ENCODE results near the gene AK8. TPM values are rescaled to one million over a fixed set of nuclear protein-coding genes. Genes with fewer than 3 reads are reported as not detected.

The AK8 gene
- total and polyA plus RNA-seq, 12 donors = 0.09 to 1.0 (median 0.21) TPM; not detected in 6

DNA sequence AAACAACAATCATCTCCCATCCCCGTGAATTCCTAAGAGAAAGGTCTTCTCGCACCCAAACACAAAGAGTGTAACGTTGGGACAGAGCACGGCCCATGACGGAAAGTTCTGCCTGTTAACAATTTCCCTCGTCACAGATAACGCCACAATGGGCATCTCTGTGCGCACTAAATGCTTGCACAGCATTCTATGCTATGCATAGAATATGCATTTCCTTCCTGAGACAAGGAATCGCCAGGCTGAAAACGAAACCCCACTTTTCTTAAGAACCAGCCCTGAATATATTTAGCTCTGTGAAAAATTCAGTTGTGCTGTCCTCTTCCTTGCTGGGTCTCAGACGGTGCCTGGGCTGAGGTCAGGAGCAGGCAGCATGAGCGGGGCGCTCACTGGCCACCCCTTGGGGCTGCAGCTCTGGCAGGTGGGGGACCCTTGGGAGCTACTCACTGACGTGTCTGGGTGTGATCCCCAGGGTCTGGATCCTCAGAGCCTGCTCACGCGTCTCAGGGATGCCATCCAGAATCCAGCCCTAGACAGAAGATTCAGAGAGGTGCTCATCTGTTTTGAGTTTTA is 49.8 kb downstream of the AK8 start:
- Histone ChIP-seq H3K27ac (no peak overlapping the region), H3K27me3 (peaks cover 0 to 13% (median 0%) of the 10 kb centered on the region in 7 donors), H3K9me3 (no peaks in the 10 kb centered on the region), H3K36me3 (no peaks in the 10 kb centered on the region), H3K4me1 (no peaks in the 10 kb centered on the region), H3K4me3 (no peak overlapping the region)
- DNase-seq = no peak
- no peak for TF ChIP-seq CTCF (IDR thresholded peaks at IDR 0.05)
- no peak for ATAC-seq
- 65 to 69% methylated on average over 16 of the region's 16 CpGs for WGBS, 2 donors
- intact Hi-C loops (cut with DNase I) = no loop called here

DNA sequence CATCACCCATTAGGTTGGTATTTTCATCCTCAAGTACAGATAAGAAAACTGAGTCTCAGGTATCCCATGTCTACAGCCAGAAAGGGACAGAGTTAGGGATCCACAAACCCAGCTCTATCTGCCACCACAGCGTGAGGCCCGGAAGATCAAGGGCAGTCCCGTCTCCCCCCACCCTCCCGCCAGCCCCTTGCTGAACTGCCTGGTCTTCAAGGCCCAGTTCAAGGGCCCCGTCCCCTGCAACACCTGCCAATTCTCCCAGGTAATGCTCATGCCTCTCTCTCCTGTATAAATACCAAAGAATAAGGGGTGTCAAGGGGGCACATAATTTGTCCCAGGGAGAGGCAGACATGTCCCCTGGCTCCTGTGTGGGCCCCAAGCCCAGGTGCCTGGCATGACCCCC is 50.7 kb downstream of the AK8 start:
- no peak for ATAC-seq
- no peak for TF ChIP-seq CTCF (IDR thresholded peaks at IDR 0.05)
- H3K36me3 ChIP-seq = no peaks in the 10 kb centered on the region
- no peaks in the 10 kb centered on the region for H3K4me1 ChIP-seq
- H3K27me3 ChIP-seq = peaks cover 0 to 13% (median 0%) of the 10 kb centered on the region in 7 donors
- DNase-seq = no peak
- intact Hi-C loops (cut with DNase I) = no loop called here
- H3K4me3 ChIP-seq = no peak overlapping the region
- H3K9me3 ChIP-seq = no peaks in the 10 kb centered on the region
- WGBS, 2 donors = 92 to 95% methylated on average over 5 of the region's 5 CpGs
- H3K27ac ChIP-seq = no peak overlapping the region

GRCh38 chr9:132826621-132827365 is 51.3 kb downstream of the AK8 start:
- intact Hi-C loops (cut with DNase I) = no loop called here
- Histone ChIP-seq H3K27me3 (peaks cover 0 to 13% (median 0%) of the 10 kb centered on the region in 7 donors), H3K4me3 (no peak overlapping the region), H3K9me3 (no peaks in the 10 kb centered on the region), H3K27ac (no peak overlapping the region), H3K36me3 (no peaks in the 10 kb centered on the region), H3K4me1 (no peaks in the 10 kb centered on the region)
- ATAC-seq (no peak), DNase-seq (no peak)
- WGBS, 2 donors = 84 to 87% methylated on average over 13 of the region's 13 CpGs
- no peak for TF ChIP-seq CTCF (IDR thresholded peaks at IDR 0.05)

DNA sequence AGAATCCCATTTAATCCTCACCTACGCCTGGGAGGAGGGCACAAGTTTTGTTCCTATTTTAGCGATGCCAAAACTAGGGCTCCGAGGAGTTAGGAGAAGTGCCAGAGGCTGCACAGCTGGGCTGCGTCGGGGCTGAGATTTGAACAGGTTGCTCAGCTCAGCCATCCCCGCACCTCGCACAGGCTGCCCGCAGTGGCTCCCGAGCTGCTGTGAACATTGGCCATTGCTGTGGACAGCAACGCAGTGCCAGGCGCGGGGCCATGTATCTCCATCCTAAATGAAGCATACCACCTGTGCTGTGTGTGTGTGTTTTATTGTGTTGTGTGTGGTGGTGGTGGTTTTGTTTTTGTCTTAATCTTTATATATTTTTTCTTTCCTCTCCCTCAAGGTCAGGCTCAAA is 52.0 kb downstream of the AK8 start:
- intact Hi-C loops (cut with DNase I) = no loop called here
- Histone ChIP-seq H3K36me3 (no peaks in the 10 kb centered on the region), H3K9me3 (no peaks in the 10 kb centered on the region), H3K4me1 (no peaks in the 10 kb centered on the region), H3K4me3 (no peak overlapping the region), H3K27me3 (peaks cover 0 to 11% (median 0%) of the 10 kb centered on the region in 7 donors), H3K27ac (no peak overlapping the region)
- no peak for TF ChIP-seq CTCF (IDR thresholded peaks at IDR 0.05)
- DNase-seq = no peak
- ATAC-seq = no peak
- 85% methylated on average over 12 of the region's 12 CpGs for WGBS, 2 donors
